Non-pigmented ciliary epithelial cell (primary cell): Measurements from ENCODE around the gene SYTL2.
A peak's percentile ranks its signal among the peaks of the same experiment; 100 is the strongest.

Source experiments
- DNase-seq: peaks from one replicate; pipeline ENCODE4 v3.0.0-alpha.2; 2010; ENCODE audit warnings: low read depth

SYTL2 gene

GRCh38 chr11:85826116-85826855 lies 15.3 kb upstream of the SYTL2 start:
- no peak for DNase-seq

- no peak for DNase-seq
Measured at GRCh38 chr11:85825616-85826015, 14.7 kb upstream of the SYTL2 start.

- no peak for DNase-seq
Measured at GRCh38 chr11:85823816-85824215, 12.9 kb upstream of the SYTL2 start.

- DNase-seq: no peak
Measured at GRCh38 chr11:85822814-85823213, 11.9 kb upstream of the SYTL2 start.

- no peak for DNase-seq
Measured at GRCh38 chr11:85821636-85822035, 10.7 kb upstream of the SYTL2 start.

- DNase-seq: no peak
Measured at GRCh38 chr11:85819441-85819840, 8.5 kb upstream of the SYTL2 start.

GRCh38 chr11:85815186-85815931 lies 4.4 kb upstream of the SYTL2 start:
- peak; percentile 45 for DNase-seq

GRCh38 chr11:85813721-85814120 lies 2.8 kb upstream of the SYTL2 start:
- DNase-seq: no peak

- DNase-seq: no peak
Measured at GRCh38 chr11:85811624-85812023, 683 bp upstream of the SYTL2 start.

- no peak for DNase-seq
Measured at GRCh38 chr11:85810521-85810870, 445 bp downstream of the SYTL2 start.

- no peak for DNase-seq
Measured at GRCh38 chr11:85809863-85810262, 1.1 kb downstream of the SYTL2 start.

- no peak for DNase-seq
Measured at GRCh38 chr11:85809191-85809590, 1.8 kb downstream of the SYTL2 start.

- no peak for DNase-seq
Measured at GRCh38 chr11:85806876-85807275, 4.1 kb downstream of the SYTL2 start.

GRCh38 chr11:85806016-85806415 lies 4.9 kb downstream of the SYTL2 start:
- DNase-seq: no peak

GRCh38 chr11:85805387-85805786 lies 5.6 kb downstream of the SYTL2 start:
- DNase-seq: no peak

- no peak for DNase-seq
Measured at GRCh38 chr11:85803920-85804319, 7.0 kb downstream of the SYTL2 start.

GRCh38 chr11:85803303-85803702 lies 7.6 kb downstream of the SYTL2 start:
- DNase-seq: no peak

- no peak for DNase-seq
Measured at GRCh38 chr11:85801527-85801926, 9.4 kb downstream of the SYTL2 start.

- DNase-seq: no peak
Measured at GRCh38 chr11:85800595-85801342, 10.2 kb downstream of the SYTL2 start.

GRCh38 chr11:85799142-85799541 lies 11.8 kb downstream of the SYTL2 start:
- DNase-seq: no peak

- no peak for DNase-seq
Measured at GRCh38 chr11:85798361-85798760, 12.6 kb downstream of the SYTL2 start.

GRCh38 chr11:85795712-85796487 lies 15.0 kb downstream of the SYTL2 start:
- no peak for DNase-seq
